Body of pancreas (tissue), 4 donors: Measurements from ENCODE around the gene PIANP. TPM values are rescaled to one million over a fixed set of nuclear protein-coding genes. Genes with fewer than 3 reads are reported as not detected.
A peak's percentile ranks its signal among the peaks of the same experiment; 100 is the strongest.

Source experiments
- ATAC-seq: fragments of 150-250 bp; one replicate; pipeline ENCODE4 v1.9.1; 2016
- DNase-seq, 4 donors: peaks; one replicate each; pipeline ENCODE4 v3.0.0-alpha.2; 2019
- H3K27ac ChIP-seq, 4 donors: fragments of 200-600 bp; sonication (generic); 1 replicate in 3 of 4; 2 replicates in 1 of 4; pipeline versions ENCODE4 v1.5.1 to v1.6.1; 2016 to 2019; ENCODE audit warnings: mild to moderate bottlenecking in 1 of 4, mixed read lengths in 1 of 4, moderate library complexity in 1 of 4
- H3K27me3 ChIP-seq, 2 donors: fragments of 200-600 bp; sonication (generic); one replicate each; pipeline ENCODE4 v1.6.0; 2016; ENCODE audit warnings: mild to moderate bottlenecking in 1 of 2
- H3K36me3 ChIP-seq, 2 donors: fragments of 200-600 bp; sonication (generic); replicated peaks in 1 of 2; 2 replicates each; pipeline ENCODE4 v1.5.1; 2016; ENCODE audit warnings: low read depth in 2 of 2; ENCODE audit not compliant: insufficient read depth in 1 of 2
- H3K4me1 ChIP-seq: fragments of 200-600 bp; sonication (generic); one replicate; pipeline ENCODE4 v1.6.0; 2016
- H3K4me3 ChIP-seq, 2 donors: fragments of 200-600 bp; sonication (generic); 1 replicate in 1 of 2; 2 replicates in 1 of 2; pipeline ENCODE4 v1.5.1; 2016 to 2019
- H3K9me3 ChIP-seq, 3 donors: fragments of 200-600 bp; sonication (generic); 1 replicate in 2 of 3; 2 replicates in 1 of 3; pipeline ENCODE4 v1.5.1; 2016
- CTCF ChIP-seq, 7 experiments: fragments of 450-650 bp in 4 of 7; fragments of 200-600 bp in 3 of 7; sonication (generic) in 3 of 7; IDR thresholded peaks; one replicate each; pipeline ENCODE4 v1.5.1; 2016 to 2019; ENCODE audit warnings: antibody characterized with exemption in 7 of 7
- POLR2A ChIP-seq, 3 donors: fragments of 450-650 bp; IDR thresholded peaks; one replicate each; pipeline ENCODE4 v1.6.1; 2016; ENCODE audit warnings: antibody characterized with exemption in 3 of 3, mild to moderate bottlenecking in 2 of 3
- WGBS, 2 donors: methylation state at CpG; one replicate each; pipeline ENCODE4 v1.1.5; 2017; 5-methylcytosine and 5-hydroxymethylcytosine counted together
- intact Hi-C: fragments of 100-400 bp; cut with DNase I; formaldehyde crosslinking; loops from one replicate; pipeline ENCODE4 v1.15.1; 2023
- total RNA-seq, 2 donors: library from RNA; depleted of rRNA; stranded (reverse); fragments of >200 nt; gene quantifications; one replicate each; pipeline ENCODE4 v1.1.0, GENCODE V29; 2016

Gene PIANP
- total RNA-seq, 2 donors from 2014 or later: not detected

GRCh38 chr12:6662906-6663742 lies 37.5 kb downstream of the PIANP start, which contains the start of gene ING4:
ING4 (minus strand) TSS chr12:6663119; CDS start chr12:6663101, 18 bp downstream.
- Histone ChIP-seq H3K36me3 (peaks cover 0 to 4% of the 10 kb centered on the region in 2 donors), H3K9me3 (no peaks in the 10 kb centered on the region), H3K27ac (peak within 1 kb of the TSS; percentile 9 to 84 (median 66)), H3K4me3 (peak within 1 kb of the TSS; percentile 60 to 73), H3K27me3 (no peaks in the 10 kb centered on the region), H3K4me1 (peaks cover 12% of the 10 kb centered on the region)
- intact Hi-C loops: loop anchor here (10.0 kb wide), 1 partner anchor 48 kb away; no protein-coding TSS in a partner anchor
- peak; percentile 98 to 99 (median 98) for DNase-seq
- ATAC-seq: peak; percentile 100
- peak in 1 of 7 experiments; percentile 22 for TF ChIP-seq CTCF (IDR thresholded peaks at IDR 0.05)
- peak in 2 of 3 donors; percentile 56 to 60 for TF ChIP-seq POLR2A (IDR thresholded peaks at IDR 0.05)
- WGBS, 2 donors: 2% methylated on average over 37 of the region's 37 CpGs

- Histone ChIP-seq H3K27me3 (no peaks in the 10 kb centered on the region), H3K4me1 (peaks cover 12% of the 10 kb centered on the region), H3K4me3 (peak overlapping the region; percentile 60 to 73), H3K9me3 (no peaks in the 10 kb centered on the region), H3K36me3 (peaks cover 0 to 3% of the 10 kb centered on the region in 2 donors), H3K27ac (peak overlapping the region; percentile 8 to 84 (median 45))
- DNase-seq: no peak
- 1 to 3% methylated on average over 10 of the region's 10 CpGs for WGBS, 2 donors
- no peak for TF ChIP-seq CTCF (IDR thresholded peaks at IDR 0.05)
- TF ChIP-seq POLR2A (IDR thresholded peaks at IDR 0.05): no peak
- no peak for ATAC-seq
- intact Hi-C loops: loop anchor here (10.0 kb wide), 1 partner anchor 48 kb away; no protein-coding TSS in a partner anchor
Measured at GRCh38 chr12:6662602-6662905, 38.1 kb downstream of the PIANP start.

GRCh38 chr12:6653987-6654386 lies 46.6 kb downstream of the PIANP start:
- ATAC-seq (no peak), DNase-seq (no peak)
- Histone ChIP-seq H3K4me3 (no peak overlapping the region), H3K27me3 (no peaks in the 10 kb centered on the region), H3K27ac (no peak overlapping the region), H3K36me3 (peaks cover 9 to 21% of the 10 kb centered on the region in 2 donors), H3K4me1 (no peaks in the 10 kb centered on the region), H3K9me3 (no peaks in the 10 kb centered on the region)
- TF ChIP-seq POLR2A (IDR thresholded peaks at IDR 0.05) (no peak), CTCF (IDR thresholded peaks at IDR 0.05) (no peak)
- 90 to 92% methylated on average over 5 of the region's 5 CpGs for WGBS, 2 donors
- intact Hi-C loops: no loop called here

GRCh38 chr12:6653342-6653741 lies 47.3 kb downstream of the PIANP start:
- H3K9me3 ChIP-seq: no peaks in the 10 kb centered on the region
- DNase-seq: no peak
- no peak for TF ChIP-seq CTCF (IDR thresholded peaks at IDR 0.05)
- no peak for TF ChIP-seq POLR2A (IDR thresholded peaks at IDR 0.05)
- no peaks in the 10 kb centered on the region for H3K4me1 ChIP-seq
- no peaks in the 10 kb centered on the region for H3K27me3 ChIP-seq
- WGBS, 2 donors: 100% methylated on average over 1 of the region's 1 CpG
- no peak overlapping the region for H3K27ac ChIP-seq
- no peak overlapping the region for H3K4me3 ChIP-seq
- no peak for ATAC-seq
- peaks cover 9 to 21% of the 10 kb centered on the region in 2 donors for H3K36me3 ChIP-seq
- intact Hi-C loops: no loop called here
